AG09319 (cell line): ENCODE data around the gene CFAP46.

Experiments
- DNase-seq: peaks from one replicate; pipeline ENCODE4 v3.0.0-alpha.2; 2010; ENCODE audit warnings: low read depth; ENCODE audit errors: extremely low read depth
- CTCF ChIP-seq: IDR thresholded peaks from 2 replicates; pipeline ENCODE4 v1.5.1; 2011; ENCODE audit warnings: low read depth, mild to moderate bottlenecking, inconsistent platforms, low read length, moderate library complexity

Gene CFAP46

DNA sequence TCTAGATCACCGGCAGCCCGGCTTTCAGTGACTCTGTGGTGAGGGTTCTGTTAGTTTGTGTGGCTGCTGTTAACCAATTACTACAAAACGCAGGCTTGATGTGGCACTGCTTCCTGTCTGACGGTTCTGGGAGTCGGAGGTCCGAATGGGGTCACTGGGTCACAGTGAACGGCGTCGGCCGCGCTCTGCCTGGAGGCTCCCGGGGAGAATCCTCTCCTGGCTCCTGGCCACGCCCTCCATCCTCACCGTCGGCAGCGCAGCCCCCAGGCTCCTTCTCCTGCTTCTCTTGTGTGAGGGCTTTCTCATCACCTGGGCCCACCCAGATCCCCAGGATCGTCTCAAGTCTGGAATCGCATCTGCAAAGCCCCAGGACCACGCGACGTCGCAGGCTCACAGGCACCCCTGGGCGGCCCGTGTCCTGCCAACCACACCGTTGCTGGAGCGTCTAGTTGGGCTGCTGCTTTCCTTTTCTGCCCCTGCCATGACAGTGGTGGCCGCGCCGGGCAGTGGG lies 124.6 kb downstream of the CFAP46 start:
- no peak for TF ChIP-seq CTCF
- DNase-seq, result no peak

DNA sequence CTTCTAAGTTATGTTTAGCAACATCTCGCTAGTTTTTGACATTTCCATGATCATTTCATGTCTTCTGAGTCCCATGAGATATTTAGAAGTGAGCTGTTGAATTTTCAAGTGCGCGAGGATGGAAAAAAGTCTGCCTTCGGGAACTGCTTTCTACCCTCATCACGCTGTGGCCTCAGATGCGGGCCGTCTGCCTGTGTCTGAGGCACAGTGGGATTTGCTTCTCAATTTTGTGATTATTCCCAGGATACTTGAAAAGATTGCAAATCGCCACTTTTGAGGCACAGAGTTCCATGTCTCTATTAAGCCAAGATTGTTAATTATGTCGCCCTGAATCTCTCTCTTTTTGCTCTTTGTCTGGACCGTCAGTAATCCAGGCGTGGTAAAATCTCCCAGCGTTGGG lies 125.7 kb downstream of the CFAP46 start:
- TF ChIP-seq CTCF, result no peak
- DNase-seq, result no peak

DNA sequence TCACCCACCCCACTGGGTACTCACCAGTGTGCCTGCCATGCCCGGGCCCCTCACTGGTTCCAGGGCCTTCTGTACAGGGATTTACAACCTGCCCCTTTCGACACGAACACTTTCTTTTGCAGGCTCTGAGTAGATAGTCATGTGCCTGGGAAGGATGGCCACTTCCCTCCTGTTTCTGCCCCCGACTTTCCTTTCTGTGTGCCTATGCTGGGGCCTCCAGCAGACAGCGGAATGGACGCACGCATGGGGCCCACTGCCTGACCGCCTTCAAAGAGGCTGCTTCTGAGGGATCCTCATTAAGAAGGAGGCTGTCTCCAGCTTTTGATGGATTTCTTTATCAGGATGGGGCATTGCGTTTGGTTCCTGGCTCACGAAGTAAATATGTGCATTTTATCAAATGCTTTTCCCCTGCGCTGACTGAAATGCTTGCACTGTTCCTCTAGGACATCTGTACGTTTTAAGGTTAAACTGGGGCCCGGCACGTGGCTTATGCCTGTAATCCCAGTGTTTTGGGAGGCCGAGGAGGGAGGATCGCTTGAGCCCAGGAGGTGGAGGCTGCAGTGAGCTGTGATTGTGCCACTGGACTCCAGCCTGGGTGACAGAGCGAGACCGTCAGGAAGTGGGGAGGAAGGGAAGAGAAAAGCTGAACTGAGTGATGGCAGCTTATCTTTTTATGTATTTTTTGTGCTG lies 127.1 kb downstream of the CFAP46 start:
- TF ChIP-seq CTCF, result no peak
- DNase-seq, result no peak

DNA sequence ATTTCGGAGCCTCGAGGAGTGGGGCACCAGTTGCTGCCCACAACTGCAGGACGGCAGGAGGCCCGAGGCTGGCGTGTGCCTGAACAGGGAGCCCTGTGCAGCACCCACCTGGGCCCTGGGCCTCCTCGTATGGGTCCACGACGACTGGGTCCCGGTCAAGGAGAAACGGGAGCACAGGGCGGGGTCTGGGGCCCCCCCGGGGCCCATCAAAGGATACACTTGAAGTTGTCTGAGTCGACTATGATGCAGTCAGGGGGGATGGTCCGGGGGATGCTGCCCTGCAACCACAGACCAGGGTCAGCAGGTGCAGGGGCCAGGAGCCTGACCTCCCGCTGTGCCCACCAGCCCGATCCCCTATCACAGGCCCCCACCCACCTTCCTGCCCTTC lies 127.9 kb downstream of the CFAP46 start:
- TF ChIP-seq CTCF, result no peak
- no peak for DNase-seq

- no peak for DNase-seq
- TF ChIP-seq CTCF, result no peak
Measured at GRCh38 chr10:132813560-132814468, 128.6 kb downstream of the CFAP46 start.

DNA sequence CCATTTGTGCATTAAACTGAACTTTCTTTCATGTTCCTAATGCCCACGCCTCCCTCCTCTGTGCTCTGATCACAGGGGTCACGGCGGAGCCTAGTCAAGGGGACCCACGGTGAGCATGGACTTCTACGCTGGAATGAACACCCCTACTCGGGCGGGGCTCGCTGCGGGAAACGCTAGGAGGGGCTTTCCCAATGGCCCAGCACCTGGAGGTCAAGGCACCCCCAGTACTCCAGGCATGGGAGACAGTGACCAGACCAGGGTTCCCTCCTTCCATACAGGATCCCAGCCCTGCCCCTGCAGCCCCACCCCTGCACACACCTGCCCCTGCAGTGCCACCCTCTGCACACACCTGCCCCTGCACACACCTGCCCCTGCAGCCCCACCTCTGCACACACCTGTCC lies 129.4 kb downstream of the CFAP46 start:
- TF ChIP-seq CTCF, result no peak
- DNase-seq, result no peak

GRCh38 chr10:132812520-132812919 lies 129.8 kb downstream of the CFAP46 start:
- TF ChIP-seq CTCF, result no peak
- no peak for DNase-seq
